ENCODE results near the gene AQP12A. TPM values are rescaled to one million over a fixed set of nuclear protein-coding genes. Genes with fewer than 3 reads are reported as not detected.
A peak's percentile ranks its signal among the peaks of the same experiment; 100 is the strongest.
"Not testable (repeated sequence)": the region's sequence is repeated elsewhere in the genome, so short reads cannot be mapped to it uniquely, and the experiment has no call there.

AQP12A gene
- not detected for polyA plus RNA-seq (2012; ENCODE audit: insufficient read depth, insufficient read length, low read depth)

GRCh38 chr2:240691631-240692420 is at the start of gene AQP12A:
Gene AQP12A (plus strand): TSS chr2:240691866. CDS start chr2:240691914, 48 bp downstream.
- not testable (repeated sequence) for H3K4me3 ChIP-seq (ENCODE audit: low read depth, low read length); H3K36me3 ChIP-seq; H3K27me3 ChIP-seq; H3K9me3 ChIP-seq; DNase-seq; H3K4me1 ChIP-seq

DNA sequence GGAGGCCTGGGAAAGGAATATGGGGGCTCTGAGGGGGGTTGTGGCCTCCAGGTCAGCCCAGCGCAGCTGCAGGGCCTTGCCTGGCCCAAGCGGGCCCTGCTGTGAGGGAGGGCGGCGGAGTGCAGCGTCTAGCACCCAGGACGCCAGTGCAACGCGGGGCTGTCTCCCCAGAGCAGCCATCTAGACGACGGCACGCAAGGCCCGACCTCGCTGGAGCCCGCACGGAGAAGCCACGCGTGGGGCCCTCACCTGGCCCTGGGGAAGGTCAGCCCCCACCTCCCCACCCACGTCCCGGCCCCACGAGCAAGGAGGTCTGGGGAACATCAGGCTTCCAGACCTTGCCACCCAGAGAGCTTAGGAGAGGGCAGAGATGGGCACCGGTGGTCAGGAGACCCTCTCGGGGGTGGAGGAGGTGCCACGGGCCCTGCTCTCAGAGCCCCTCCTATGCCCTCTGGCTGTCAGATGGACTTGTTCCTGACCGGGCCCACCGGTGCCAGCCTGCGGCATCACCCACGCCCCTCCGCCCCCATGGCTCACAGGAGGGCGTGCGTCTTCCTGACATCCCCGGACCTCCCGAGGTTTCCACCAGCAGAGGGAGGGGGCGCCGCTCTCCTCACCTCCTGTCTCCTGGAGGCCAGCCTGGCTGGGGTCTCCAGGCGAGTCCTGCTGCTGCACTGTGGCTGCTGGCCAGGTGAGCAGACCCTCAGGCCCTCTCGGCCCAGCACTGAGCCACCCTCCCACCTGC is 49.4 kb upstream of the AQP12A start:
- Histone ChIP-seq H3K4me1 (peaks cover 2% of the 10 kb centered on the region; the same call in 1 of the 2 replicates), H3K27me3 (peaks cover 32% of the 10 kb centered on the region), H3K9me3 (no peaks in the 10 kb centered on the region), H3K4me3 (ENCODE audit: low read depth, low read length) (no peak overlapping the region), H3K36me3 (no peaks in the 10 kb centered on the region)
- DNase-seq, result no peak
- TF ChIP-seq CTCF (IDR thresholded peaks at IDR 0.05; ENCODE audit: low read depth, low read length), result no peak

DNA sequence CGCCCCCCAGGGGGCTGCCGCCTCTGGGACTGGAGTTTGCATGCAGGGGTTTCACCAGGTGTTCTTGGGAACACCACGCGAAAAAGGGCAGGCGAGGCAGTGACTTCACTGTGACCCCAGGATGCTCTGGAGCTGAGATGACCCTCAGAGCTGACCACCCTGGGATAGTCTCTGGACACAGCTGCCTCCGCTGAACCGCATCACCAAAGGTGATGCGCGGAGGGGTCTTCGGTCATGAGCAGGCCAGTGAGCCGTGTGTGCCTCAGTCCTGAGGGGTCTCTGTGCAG is 48.9 kb upstream of the AQP12A start:
- H3K4me3 ChIP-seq (ENCODE audit: low read depth, low read length), result no peak overlapping the region
- no peak for TF ChIP-seq CTCF (IDR thresholded peaks at IDR 0.05; ENCODE audit: low read depth, low read length)
- peaks cover 2% of the 10 kb centered on the region; the same call in 1 of the 2 replicates for H3K4me1 ChIP-seq
- H3K27me3 ChIP-seq, result peaks cover 34% of the 10 kb centered on the region
- H3K36me3 ChIP-seq, result no peaks in the 10 kb centered on the region
- H3K9me3 ChIP-seq, result no peaks in the 10 kb centered on the region
- DNase-seq, result no peak

DNA sequence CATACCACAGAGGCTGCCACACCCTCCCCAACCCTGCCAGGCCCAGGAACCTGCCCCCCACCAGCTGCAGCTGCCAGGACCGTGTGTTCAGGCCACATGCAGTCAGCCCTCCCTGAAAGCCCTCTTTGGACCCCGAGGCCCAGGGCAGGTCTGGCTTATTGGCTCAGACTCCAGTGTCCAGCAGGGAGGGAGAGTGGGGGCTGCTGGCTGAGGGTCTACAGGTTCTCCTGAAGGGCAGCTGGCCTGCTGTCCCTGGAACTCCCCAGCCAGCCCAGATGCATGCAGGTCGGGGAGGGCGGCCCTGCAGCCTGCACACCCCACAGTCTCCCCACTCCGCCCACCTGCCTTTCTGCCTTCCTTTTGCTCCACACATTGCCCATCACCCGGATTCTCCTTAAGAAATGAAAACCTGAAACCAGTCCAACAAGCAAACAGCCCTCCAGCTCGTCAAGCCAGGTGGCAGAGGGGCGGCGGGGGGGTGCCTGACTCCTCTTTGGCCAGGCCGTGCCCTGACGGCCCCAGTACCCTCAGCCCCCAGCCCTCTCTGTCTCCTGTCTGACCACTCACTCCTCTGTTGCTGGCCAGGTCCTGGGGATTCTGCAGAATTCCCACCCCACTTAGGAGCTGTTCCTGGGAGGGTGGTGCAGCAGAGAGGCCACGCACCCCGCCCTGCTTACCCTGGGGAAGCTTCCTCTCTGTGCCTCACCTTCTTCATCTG is 48.4 kb upstream of the AQP12A start:
- Histone ChIP-seq H3K36me3 (no peaks in the 10 kb centered on the region), H3K4me1 (peaks cover 2% of the 10 kb centered on the region; the same call in 1 of the 2 replicates), H3K4me3 (ENCODE audit: low read depth, low read length) (no peak overlapping the region), H3K27me3 (peaks cover 34% of the 10 kb centered on the region), H3K9me3 (no peaks in the 10 kb centered on the region)
- TF ChIP-seq CTCF (IDR thresholded peaks at IDR 0.05; ENCODE audit: low read depth, low read length), result no peak
- no peak for DNase-seq

DNA sequence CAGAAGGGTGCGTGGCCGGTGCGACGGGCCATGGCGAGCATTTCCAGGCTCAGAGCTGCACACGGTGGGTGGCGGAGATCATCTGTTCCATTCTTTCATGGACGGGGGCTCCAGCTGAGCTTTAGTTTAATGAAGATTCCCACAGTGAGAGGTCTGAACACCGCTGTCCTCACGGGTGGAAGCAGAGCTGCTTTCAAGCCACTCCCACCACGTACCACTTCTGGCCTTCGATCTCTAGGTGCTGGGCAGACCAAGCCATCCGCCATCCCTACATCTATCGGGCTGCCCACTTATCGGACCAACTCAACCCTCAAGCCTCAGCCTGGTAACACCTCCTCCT is 47.9 kb upstream of the AQP12A start:
- H3K9me3 ChIP-seq, result no peaks in the 10 kb centered on the region
- H3K36me3 ChIP-seq, result no peaks in the 10 kb centered on the region
- H3K27me3 ChIP-seq, result peaks cover 34% of the 10 kb centered on the region
- peaks cover 2% of the 10 kb centered on the region; the same call in 1 of the 2 replicates for H3K4me1 ChIP-seq
- DNase-seq, result no peak
- H3K4me3 ChIP-seq (ENCODE audit: low read depth, low read length), result no peak overlapping the region
- no peak for TF ChIP-seq CTCF (IDR thresholded peaks at IDR 0.05; ENCODE audit: low read depth, low read length)

- peak; percentile 68 for DNase-seq
- Histone ChIP-seq H3K4me3 (ENCODE audit: low read depth, low read length) (no peak overlapping the region), H3K9me3 (no peaks in the 10 kb centered on the region), H3K27me3 (peaks cover 32% of the 10 kb centered on the region), H3K4me1 (peaks cover 2% of the 10 kb centered on the region; the same call in 1 of the 2 replicates), H3K36me3 (no peaks in the 10 kb centered on the region)
- TF ChIP-seq CTCF (IDR thresholded peaks at IDR 0.05; ENCODE audit: low read depth, low read length), result no peak
Observed at GRCh38 chr2:240644171-240644651, 47.5 kb upstream of the AQP12A start.
